NCI-H1694 (cell line): ENCODE results near the gene TOR4A.

Source experiments
- DNase-seq: peaks from one replicate; lab custom pipeline; 2025; lab: John Stamatoyannopoulos, UW

The TOR4A gene

DNA sequence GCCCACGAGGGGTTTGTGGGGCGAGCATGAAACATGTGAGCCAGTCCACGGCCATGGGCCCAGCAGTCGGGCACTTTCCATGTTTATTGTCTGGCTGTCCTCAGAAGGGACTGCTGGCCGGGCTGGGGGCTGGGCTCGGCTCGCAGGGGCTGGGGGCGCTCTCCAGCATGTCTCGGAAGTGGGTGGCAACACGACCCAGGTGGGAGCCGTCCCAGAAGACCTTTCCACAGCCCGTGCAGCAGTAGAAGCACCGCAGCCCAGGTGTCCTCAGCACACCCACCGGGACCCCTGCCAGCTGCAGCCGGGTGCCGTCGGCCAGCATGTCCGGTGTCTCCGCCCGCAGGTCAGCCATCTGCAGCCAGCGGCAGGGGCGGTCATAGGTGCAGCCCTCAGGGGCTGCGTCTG, 29.3 kb downstream of the TOR4A start:
- no peak for DNase-seq

DNA sequence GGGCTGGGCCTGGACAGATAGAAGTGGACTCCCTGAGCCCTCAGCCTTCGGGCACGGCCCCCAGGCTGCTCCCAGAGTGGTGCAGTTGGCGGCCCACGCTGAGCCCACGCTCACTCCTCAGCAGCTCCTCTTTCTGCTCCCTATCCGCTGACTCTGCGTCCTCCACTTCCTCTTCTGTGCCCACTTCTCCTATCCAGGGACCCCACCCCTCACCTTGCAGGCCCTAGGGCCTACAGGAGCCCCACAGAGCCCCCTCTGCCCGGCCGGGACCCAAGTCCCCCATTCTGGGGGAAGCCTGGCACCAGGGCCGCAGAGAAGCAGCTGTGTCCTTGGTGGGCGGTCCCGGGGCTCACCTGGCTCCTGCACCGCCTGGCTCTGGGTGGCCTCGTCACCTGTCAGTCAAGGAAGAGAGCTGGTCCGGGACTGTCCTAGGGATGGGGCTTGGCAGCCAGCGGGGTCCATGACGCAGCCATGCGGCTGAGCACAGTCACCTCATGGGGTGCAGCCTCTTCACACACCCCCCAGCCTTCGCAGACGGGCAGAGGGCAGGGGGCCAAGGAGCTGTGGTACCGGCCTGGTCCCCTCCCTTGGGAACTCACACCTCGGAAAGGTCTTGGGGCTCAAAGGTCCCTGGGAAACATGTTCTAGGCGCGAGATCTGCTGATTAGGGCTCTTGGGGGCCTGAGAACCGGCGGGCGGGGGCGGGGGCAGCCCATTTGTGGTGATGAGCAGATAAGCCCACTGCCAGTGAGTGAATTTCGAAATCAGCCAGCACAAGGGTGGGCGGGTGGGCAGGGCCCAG, 29.9 kb downstream of the TOR4A start:
- no peak for DNase-seq

DNA sequence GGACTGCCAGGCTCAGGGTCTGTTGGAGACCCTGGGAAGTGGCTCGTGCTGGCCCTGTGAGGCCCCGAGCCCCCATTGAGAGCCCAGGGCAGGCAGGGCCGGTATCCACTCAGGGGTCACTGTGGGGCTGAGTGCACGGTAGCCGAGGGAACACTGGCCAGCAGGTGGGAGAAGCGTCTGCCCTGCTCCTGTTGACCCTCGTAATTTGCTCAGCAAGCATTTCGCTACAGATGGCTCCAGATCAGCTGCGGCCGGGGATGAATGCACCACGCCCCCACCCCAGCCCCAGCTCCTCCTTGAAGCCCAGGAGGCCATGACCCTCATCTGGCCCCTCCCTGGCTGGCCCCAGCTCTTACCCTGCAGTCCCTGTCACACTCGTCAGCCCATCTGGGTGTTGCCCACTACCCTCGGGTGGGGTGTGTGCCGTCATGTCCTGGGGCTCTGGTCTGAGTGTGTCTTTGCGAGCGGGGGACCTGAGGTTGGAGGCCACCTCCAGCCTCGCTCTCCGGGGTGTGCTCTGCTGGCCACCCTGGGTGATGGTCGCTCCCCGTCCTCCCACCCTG, 30.6 kb downstream of the TOR4A start:
- no peak for DNase-seq

DNA sequence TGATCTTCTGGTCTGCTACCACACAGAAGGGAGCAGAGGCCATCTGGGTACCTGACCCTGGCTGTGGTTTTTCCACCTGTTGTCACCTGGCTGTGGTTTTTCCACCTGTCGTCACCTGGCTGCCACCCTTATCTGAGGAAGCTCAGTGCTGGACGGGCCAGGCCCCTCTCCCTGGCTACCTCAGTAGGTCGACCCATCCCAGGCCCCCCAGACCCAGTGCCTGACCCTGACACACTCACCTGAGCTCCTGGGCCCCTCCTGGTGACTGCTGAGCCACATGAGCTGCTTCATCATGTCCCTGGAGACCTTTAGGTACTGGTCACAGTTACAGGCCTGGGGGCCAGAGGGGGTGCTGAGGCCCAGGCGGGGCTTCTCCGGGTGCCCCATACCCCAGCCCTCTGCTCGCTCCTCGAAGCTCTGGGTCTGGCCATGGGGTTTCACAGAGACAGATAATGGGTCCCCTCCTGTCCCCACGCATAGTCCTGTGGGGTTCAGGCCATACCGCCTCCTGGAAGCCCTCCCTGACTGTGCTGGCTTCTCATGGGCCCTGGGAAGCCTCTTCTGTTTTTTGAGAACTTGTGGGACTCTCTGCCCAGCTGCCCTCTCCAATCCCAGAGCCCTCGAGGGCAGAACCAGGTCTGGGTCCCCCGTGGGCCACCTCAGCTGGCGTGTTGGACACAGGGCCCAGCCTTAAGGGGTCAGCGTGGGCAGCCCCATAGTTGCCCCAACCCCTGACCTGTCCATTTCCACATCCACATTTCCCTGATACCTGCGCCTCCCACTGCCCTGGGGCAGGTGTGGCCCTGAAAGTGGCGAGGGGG, 32.1 kb downstream of the TOR4A start:
- DNase-seq, result no peak

DNA sequence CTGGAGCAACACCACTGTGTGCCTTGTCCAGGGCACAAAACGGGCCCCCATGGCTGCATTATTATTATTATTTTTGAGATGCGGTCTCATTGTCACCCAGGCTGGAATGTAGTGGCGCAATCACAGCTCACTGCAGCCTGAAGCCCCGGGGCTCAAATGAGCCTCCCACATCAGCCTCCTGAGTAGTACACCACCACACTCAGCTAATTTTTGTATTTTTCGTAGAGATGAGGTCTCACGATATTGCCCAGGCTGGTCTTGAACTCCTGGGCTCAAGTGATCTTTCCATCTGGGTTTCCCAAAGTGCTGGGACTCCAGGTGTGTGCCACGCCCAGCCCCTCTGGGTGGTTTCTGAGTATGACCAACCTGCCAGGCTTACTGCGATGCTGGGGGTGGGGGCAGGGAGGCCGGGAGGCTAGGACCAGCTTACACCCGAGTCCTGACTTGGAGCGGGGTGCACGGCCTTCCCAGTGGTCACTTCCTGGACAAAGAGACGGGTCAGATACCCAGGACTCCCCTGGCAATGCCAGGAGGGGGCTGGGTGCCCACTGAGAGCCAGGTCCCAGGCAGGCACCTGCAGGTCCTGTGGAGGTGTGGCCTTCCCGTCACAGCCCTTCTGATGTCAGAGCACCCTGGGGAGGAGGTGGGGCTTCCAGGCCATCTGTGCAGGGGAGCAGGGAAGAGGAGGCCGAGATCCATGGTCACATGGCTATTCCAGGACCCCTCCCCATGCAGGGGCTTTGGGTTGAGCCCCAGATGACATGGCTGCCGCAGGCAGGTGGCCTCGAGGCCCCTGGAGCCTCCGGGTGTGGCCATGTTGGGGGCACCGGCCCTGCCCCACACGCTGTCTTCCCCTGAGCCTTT, 32.9 kb downstream of the TOR4A start:
- no peak for DNase-seq

DNA sequence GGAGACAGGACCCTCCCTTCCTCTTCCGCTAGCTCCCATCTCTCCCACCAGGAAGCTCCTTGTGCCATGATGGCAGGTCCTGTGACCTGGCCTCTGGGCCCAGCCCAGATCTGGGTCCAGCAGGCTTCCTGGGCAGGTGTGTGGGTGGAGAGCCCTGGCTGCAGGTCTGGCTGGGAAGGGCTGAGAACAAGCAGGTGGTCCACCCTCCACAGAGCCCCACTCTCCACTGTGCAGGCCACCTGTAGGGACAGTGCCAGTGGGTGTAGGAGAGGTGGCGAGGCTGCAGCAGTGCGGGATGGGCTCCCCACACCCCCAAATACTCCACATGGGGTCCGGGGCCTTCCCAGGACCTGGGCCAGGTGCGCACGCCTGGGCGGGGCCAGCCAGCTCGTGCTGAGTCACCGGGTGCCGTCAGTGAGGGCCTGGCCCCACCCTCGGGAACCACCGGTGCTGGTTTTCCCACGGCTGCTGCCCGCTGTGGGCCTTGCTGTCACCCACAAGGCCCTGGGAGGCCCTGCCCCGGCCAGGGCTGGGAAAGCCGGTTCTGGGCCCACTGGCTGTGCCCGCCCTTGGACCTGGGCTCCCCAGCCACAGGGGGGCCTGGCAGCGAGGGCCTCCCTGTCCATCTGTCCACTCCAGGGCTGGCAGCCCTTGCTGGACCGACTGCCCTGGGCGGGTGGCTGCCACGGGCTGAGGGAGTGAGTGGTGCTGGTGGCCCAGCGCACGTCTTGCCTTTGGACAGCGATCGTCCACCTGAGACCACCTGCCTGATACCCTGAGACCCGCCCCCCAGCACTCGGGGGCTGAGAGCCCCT, 33.9 kb downstream of the TOR4A start:
- no peak for DNase-seq

DNA sequence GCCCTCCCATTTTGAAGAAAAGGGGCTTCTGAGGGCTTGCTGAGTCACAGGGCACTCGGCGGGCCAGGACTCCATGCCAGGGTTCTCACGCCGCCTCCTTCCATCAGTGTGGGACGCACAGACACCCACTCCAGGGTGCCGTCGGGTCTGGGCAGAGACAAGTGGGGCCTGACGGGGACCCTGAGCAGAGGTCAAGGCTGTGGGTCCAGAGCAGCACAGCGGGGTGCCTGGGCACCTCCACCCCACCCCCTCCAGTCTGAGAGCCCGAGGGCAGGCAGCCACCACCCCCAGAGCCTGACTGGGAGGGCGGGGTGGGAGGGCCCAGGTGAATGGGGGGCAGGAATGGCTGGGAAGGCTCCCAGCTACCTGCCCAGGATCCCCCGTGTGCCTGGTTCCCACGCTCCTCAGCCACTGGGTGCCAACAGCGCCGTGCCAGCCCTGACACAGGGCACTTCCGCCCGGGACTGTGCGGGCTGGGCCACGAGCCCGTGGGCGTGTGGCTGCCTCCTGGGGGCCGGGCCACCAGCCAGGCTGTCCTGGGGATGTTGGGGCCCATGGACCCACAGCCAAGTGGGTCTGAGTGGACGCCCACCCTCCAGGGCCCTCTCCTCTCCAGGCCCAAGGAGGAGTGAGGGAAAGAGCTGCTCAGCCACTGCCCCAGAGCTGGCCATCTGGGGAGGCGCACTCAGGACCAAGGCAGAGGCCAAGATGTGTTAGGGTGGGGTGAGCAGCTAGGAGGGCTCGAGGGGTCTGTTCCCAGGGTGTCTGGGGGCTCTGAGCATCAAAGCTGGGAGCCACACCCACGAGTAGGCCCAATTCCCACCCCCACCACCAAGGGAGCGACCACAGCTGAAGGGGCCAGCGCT, 34.7 kb downstream of the TOR4A start:
- no peak for DNase-seq

DNA sequence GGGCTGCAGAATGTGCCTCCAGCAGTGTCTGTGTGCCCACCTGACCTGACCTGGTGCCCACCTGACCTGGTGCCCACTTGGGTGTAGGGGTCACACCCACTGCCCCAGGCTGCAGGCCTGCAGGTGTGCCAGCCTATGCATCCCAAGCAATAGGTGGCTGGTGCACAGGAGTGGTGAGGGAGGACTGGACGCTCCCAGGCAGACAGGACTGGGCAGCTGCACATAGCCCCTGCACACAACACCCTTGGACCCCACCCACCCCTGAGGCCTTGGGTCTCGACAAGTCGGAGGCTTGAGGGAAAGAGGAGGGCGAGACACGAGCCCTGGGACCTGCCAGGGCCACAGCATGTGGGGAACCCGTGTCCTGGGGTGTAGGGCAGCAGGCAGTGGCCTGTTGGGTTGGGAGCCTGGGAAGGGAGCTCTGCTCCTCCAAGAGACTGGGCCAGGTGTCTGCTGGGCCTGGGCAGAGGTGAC, 35.4 kb downstream of the TOR4A start:
- no peak for DNase-seq

DNA sequence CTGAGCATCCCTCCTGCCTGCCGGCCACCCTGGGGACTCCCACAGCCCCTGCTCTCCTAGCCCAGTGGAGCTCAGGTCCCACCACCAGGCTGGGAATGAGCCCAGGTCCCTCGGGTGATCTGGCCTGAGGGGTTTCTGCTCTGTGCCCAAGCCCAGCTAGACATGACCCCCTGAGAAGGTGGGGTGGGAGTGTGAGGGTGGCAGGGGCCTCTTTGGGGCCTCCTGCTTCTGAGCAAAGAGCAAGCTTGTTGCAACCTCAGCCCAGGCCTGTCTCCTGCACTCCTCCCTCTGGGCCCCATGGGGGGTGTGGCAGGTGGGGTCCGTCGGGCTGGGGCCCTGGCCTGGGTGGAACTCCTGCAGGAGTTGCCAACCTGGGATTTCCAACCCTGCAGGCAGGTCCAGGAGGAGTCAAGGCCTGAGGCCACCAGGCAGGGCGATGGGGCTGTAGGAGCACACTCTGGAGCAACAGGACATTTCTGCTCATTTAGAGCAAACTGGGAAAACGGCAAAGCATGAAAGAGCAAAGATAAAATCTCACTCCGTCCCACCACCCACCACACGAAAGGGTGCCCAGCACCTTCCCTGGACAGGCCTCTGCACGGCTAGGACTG, 35.9 kb downstream of the TOR4A start:
- no peak for DNase-seq

DNA sequence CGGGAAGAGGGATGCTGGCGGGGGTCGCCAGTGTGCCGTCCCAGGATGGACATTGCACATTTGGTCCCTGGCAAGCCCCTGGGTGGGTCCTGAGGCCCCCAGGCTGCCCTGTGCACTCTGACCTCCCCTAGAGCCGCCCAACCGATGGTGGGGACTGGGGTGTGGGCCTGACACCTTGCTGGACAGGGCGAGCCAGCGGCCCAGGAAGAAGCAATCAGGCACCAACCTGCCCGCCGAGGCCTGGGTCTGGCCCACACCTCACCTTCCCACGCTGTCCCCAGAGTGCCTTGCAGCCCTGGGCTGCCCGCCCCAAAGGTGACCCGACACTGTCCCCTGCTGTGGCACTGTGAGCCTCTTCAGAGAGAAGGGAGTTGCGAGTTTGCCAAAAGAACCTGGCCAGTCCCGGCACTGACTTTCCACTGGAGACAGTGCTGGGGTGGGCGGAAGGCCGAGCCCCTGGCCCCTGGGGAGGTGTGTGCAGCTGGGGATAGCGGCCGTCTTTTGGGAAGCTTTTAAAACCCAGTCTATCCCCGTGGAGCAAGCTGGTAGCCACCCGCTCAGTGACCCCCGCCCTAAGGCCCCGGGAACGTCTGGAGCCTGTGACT, 36.5 kb downstream of the TOR4A start:
- DNase-seq, result no peak

DNA sequence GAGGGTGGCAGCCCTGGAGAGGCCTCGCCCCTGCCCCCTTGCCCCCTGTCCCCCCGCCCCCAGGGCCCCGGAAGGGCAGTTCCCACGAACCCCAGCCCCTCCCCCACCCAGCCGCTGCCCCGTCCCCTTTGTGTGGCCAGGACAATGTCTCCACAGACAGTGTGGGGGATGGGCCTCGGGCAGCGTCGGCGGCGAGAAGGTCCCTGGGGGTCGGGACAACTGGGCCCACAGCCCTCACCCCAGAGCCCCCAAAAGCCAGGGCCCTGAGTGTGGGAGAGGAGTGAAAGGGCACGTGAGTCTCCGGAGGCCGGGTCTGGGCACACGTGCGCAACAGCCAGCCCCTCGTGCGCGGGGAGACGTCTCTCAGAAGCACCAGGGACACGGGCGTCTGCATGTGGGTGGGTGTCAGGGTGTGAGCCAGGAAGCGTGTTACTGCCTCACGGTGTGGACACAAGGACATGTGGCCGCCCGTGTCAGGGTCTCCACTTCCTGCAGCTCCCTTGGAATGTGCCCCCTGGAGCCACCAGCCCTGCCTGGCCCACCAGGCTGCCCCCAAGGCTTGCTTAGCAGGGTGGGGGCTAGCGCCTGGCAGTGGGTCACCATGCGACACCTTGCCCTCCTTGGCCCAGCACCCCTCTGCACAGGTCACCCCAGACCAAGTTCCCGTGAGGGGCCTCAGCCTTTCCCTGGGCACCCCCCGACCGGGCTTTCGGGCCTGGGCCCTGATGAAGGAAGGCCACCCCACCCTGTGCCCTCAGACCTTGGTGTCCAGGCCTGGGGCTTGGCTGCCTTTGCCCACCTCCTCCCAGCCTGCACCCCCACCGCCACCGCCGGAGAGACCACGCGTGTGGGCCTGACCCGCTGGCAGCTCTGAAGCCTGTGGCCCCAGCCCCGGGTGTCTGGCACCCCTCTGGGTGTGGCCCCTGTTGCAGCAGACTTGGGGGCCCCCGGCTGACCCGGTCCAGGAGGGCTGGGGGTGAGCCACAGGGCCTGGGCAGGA, 37.3 kb downstream of the TOR4A start:
- no peak for DNase-seq

DNA sequence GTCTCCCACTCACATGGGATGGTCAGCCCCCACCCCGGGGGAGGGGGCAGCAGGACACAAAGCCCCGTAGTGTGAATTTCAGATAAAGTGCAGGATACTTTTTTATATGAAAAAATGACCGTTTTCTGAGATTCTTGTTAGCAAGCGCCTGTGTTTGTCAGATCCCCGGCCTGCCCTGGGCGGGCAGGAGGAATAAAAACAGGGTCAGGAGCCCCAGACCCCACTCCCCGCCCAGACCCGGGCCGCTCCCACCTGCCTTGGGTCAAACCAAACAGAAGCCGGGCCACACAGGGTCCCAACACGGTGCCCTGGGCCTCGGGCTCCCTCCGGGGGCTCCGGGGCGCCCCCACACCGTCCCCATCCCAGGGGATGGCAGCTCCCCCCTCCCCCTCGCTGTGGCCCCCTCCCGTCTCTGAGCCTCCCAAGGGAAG, 38.1 kb downstream of the TOR4A start:
- no peak for DNase-seq

DNA sequence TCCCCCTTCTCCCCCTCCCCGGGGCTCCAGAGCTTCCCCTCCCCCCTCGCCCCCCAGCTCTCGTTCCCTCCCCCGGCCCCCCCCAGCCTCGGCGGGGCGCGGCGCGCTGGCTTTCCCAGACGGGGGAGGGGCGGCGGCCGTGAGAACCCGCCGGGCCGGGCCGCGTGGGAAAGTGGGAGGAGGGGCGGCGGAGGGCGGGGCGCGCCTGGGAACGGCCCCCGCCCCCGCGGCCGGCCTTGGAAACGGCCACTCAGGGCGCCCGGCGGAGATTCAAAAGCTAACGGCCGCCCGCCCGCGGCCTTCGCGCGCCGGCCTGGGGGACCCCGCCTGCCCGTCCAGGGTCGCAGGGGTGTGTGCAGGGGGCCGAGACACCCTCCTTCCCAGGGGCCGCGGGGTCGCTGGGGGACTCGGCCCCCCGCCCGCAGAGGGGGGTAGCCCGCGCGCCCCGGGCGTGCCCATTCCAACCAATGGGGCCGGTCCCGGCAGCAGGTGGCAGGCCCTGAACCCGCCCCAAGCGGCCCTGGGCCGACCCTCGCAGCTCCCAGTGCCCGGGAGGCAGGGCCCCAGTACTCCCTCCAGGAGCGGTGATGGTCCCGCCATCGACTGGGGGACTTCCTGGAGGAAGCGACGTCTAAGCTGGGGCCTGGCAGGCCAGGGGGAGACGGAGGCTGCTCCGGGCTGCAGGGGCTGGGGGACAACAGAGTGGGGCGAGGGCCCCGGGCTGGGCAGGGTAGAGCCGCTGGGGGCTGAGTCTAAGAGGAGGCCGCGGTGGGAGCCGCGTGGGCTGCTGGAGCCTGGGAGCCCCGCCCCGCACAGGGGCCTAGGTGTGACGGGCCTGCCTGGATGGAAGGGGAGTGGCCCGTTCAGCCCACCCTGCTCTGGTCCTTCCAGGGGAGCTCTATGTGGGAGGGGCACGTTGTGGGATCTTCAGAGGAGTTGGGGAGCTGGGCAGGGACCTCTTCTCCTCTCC, 38.8 kb downstream of the TOR4A start:
- DNase-seq, result no peak

DNA sequence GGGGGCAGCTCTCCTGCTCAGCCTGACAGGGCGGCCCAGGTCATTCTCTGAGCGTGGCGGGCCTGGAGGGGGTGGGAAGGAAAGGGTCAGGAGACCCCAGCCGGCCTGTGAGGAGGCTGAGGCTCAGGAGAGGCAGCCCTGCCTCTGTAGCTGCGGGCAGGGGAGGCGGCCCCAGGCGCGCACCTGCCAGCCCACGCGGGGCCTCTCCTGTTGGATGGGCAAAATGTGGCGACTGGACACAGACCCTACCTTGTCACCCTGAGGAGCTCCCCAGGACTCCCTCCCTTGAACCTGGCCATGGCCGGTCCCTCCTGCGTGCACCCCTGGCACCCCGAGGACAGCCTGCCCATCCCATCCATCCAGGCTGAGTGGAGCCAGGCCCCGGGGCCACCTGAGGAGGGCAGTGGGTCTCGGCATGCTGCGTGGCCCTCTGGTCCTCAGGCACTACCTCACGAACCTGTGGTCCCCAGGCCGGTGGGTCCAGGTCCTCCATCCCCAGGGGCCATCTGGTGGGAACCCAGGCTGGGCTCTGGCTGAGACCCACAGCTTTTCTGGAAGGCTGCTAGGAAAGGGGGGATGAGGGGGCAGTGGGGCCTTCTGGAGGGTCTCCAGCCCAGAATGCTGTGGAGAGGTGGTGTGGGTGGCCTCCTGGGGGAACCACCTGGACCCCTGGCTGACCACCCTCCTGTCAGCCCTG, 39.6 kb downstream of the TOR4A start:
- no peak for DNase-seq

DNA sequence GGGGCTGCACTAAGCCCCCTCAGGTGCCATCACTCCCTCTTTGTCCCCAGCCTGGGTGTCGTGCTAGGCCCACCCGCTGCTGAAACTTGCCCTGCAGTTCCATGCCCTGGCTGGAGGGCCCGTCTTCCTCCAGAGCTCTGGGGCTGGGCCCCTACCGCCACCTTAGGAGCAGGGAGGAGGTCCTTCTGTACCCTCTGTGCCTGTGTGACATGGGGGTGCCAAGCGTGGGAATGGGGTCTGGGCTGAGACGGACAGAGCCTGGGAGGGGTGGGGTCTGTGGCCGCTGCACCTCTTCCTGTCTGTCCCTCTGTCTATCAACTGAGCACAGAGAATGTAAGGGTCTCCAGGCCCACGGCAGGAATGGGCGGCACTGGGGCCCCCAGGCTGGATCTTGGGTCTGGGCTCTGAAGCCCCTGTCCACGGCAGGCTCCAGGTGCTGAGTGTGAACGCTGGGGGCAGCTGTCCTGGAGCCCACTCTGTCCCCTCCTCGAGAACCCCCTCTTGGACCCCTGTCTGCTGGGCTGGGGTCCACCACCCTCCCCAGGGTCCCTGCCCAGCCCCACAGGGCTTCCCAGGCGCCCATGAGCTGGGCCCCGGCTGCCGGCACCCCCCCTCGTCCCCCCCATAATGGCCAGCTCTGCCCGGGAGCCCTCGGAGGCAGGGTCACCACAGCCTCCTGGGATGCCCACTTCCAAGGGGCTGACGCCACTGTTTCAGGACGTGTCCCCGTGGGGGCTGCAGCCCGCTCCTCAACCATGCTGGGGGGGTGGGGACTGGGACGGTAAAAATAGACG, 40.4 kb downstream of the TOR4A start:
- DNase-seq, result no peak
